ENCODE data around the gene ADAD1.

The ADAD1 gene

GRCh38 chr4:122379239-122379638, 428 bp downstream of the ADAD1 start:
- in situ Hi-C loops (cut with HindIII; ENCODE audit: low sequenced_read_pairs), result no loop called here
- no peak for DNase-seq (ENCODE audit: low read depth)
- no peak for TF ChIP-seq CTCF (IDR thresholded peaks at IDR 0.05; ENCODE audit: low read depth, low read length, missing control alignments)
- H3K4me3 ChIP-seq (ENCODE audit: low read depth, low read length), result no peak overlapping the region

GRCh38 chr4:122383341-122383740, 4.5 kb downstream of the ADAD1 start:
- in situ Hi-C loops (cut with HindIII; ENCODE audit: low sequenced_read_pairs), result no loop called here
- no peak for TF ChIP-seq CTCF (IDR thresholded peaks at IDR 0.05; ENCODE audit: low read depth, low read length, missing control alignments)
- DNase-seq (ENCODE audit: low read depth), result no peak
- H3K4me3 ChIP-seq (ENCODE audit: low read depth, low read length), result no peak overlapping the region

- in situ Hi-C loops (cut with HindIII; ENCODE audit: low sequenced_read_pairs), result no loop called here
- no peak for DNase-seq (ENCODE audit: low read depth)
- TF ChIP-seq CTCF (IDR thresholded peaks at IDR 0.05; ENCODE audit: low read depth, low read length, missing control alignments), result no peak
- no peak overlapping the region for H3K4me3 ChIP-seq (ENCODE audit: low read depth, low read length)
Observed at GRCh38 chr4:122384245-122384644, 5.4 kb downstream of the ADAD1 start.

- H3K4me3 ChIP-seq (ENCODE audit: low read depth, low read length), result no peak overlapping the region
- TF ChIP-seq CTCF (IDR thresholded peaks at IDR 0.05; ENCODE audit: low read depth, low read length, missing control alignments), result no peak
- in situ Hi-C loops (cut with HindIII; ENCODE audit: low sequenced_read_pairs), result no loop called here
- no peak for DNase-seq (ENCODE audit: low read depth)
Observed at GRCh38 chr4:122393276-122393675, 14.5 kb downstream of the ADAD1 start.

- TF ChIP-seq CTCF (IDR thresholded peaks at IDR 0.05; ENCODE audit: low read depth, low read length, missing control alignments), result no peak
- DNase-seq (ENCODE audit: low read depth), result no peak
- in situ Hi-C loops (cut with HindIII; ENCODE audit: low sequenced_read_pairs), result no loop called here
- H3K4me3 ChIP-seq (ENCODE audit: low read depth, low read length), result no peak overlapping the region
Observed at GRCh38 chr4:122403861-122404260, 25.1 kb downstream of the ADAD1 start.

GRCh38 chr4:122412547-122412946, 33.7 kb downstream of the ADAD1 start:
- no peak for TF ChIP-seq CTCF (IDR thresholded peaks at IDR 0.05; ENCODE audit: low read depth, low read length, missing control alignments)
- DNase-seq (ENCODE audit: low read depth), result no peak
- H3K4me3 ChIP-seq (ENCODE audit: low read depth, low read length), result no peak overlapping the region
- in situ Hi-C loops (cut with HindIII; ENCODE audit: low sequenced_read_pairs), result no loop called here

- H3K4me3 ChIP-seq (ENCODE audit: low read depth, low read length), result no peak overlapping the region
- DNase-seq (ENCODE audit: low read depth), result no peak
- no peak for TF ChIP-seq CTCF (IDR thresholded peaks at IDR 0.05; ENCODE audit: low read depth, low read length, missing control alignments)
- in situ Hi-C loops (cut with HindIII; ENCODE audit: low sequenced_read_pairs), result no loop called here
Observed at GRCh38 chr4:122423246-122423645, 44.4 kb downstream of the ADAD1 start.

Measured in astrocyte of the cerebellum (primary cell).